Spleen (tissue), 11 donors: ENCODE results near the gene CNOT6. TPM values are rescaled to one million over a fixed set of nuclear protein-coding genes. Genes with fewer than 3 reads are reported as not detected.

ENCODE experiments used
- DNase-seq: peaks from one replicate; pipeline ENCODE4 v3.0.0-alpha.2; 2020
- H3K27ac ChIP-seq, 8 donors: fragments of 200-600 bp; sonication (generic) in 7 of 8; 1 replicate in 4 of 8; 2 replicates in 4 of 8; pipeline versions ENCODE4 v1.5.0 to v1.8.0; 2016 to 2021; ENCODE audit warnings: inconsistent platforms in 4 of 8, mild to moderate bottlenecking in 4 of 8, moderate library complexity in 1 of 8
- H3K27me3 ChIP-seq, 7 donors: fragments of 200-600 bp; sonication (generic) in 6 of 7; replicated peaks in 1 of 7; 1 replicate in 4 of 7; 2 replicates in 3 of 7; pipeline versions ENCODE4 v1.5.0 to v1.8.0; 2016 to 2021; ENCODE audit warnings: inconsistent platforms in 3 of 7, mild to moderate bottlenecking in 1 of 7
- H3K36me3 ChIP-seq, 6 donors: fragments of 200-600 bp; sonication (generic) in 5 of 6; 1 replicate in 4 of 6; 2 replicates in 2 of 6; pipeline versions ENCODE4 v1.5.0 to v1.8.0; 2016 to 2021; ENCODE audit warnings: inconsistent platforms in 2 of 6
- H3K4me1 ChIP-seq, 6 donors: fragments of 200-600 bp; sonication (generic) in 5 of 6; 1 replicate in 3 of 6; 2 replicates in 3 of 6; pipeline versions ENCODE4 v1.5.0 to v1.8.0; 2016 to 2021; ENCODE audit warnings: inconsistent platforms in 3 of 6
- H3K4me3 ChIP-seq, 8 donors: fragments of 200-600 bp; sonication (generic) in 7 of 8; 1 replicate in 4 of 8; 2 replicates in 4 of 8; pipeline versions ENCODE4 v1.5.0 to v1.8.0; 2016 to 2021; ENCODE audit warnings: inconsistent platforms in 4 of 8, mild to moderate bottlenecking in 4 of 8, moderate library complexity in 2 of 8
- H3K9me3 ChIP-seq, 8 donors: fragments of 200-600 bp; sonication (generic) in 7 of 8; 1 replicate in 4 of 8; 2 replicates in 4 of 8; pipeline versions ENCODE4 v1.5.0 to v1.8.0; 2016 to 2021; ENCODE audit warnings: inconsistent platforms in 4 of 8
- POLR2A ChIP-seq, 3 donors: fragments of 450-650 bp; IDR thresholded peaks; one replicate each; pipeline ENCODE4 v1.5.1; 2017; ENCODE audit warnings: antibody characterized with exemption in 3 of 3, mild to moderate bottlenecking in 1 of 3
- POLR2AphosphoS5 ChIP-seq, 3 donors: sonication (generic); formaldehyde crosslinking; IDR thresholded peaks; one replicate each; pipeline ENCODE4 v1.5.1; 2017; ENCODE audit warnings: antibody characterized with exemption in 3 of 3
- WGBS, 5 donors: extraction: QIAGEN DNeasy Blood & Tissue Kit in 3 of 5; methylation state at CpG; one replicate each; pipeline versions ENCODE4 v1.1.5 to v1.1.7; 2013 to 2018; 5-methylcytosine and 5-hydroxymethylcytosine counted together
- intact Hi-C: fragments of 100-400 bp; cut with DNase I; formaldehyde crosslinking; loops from one replicate; pipeline ENCODE4 v1.15.0; 2023; ENCODE audit warnings: low total_unique reads
- polyA plus RNA-seq, 3 donors: library from polyadenylated mRNA; stranded (reverse); fragments of 200-250 nt; gene quantifications; one replicate each; pipeline ENCODE4 v1.2.1, GENCODE V29; 2013
- total RNA-seq, 7 donors: library from RNA; depleted of rRNA in 3 of 7; stranded (reverse); fragments of >200 nt in 3 of 7; fragmentation: NEBNext Ultra II Directional in 4 of 7; extraction: Animal tissue kit (Norgen Biotek cat#: 25700) in 4 of 7; gene quantifications; one replicate each; pipeline versions ENCODE4 v1.1.0 to v1.2.1, GENCODE V29; 2016 to 2021
- TF ChIP-seq, protein P1 (sequence below), 11 experiments: fragments of 200-600 bp in 7 of 11; fragments of 450-650 bp in 4 of 11; sonication (generic) in 4 of 11; IDR thresholded peaks in 8 of 11; conservative IDR thresholded peaks in 3 of 11; 1 replicate in 7 of 11; 2 replicates in 4 of 11; pipeline versions ENCODE4 v1.4.0 to v1.8.0; 2016 to 2021; ENCODE audit warnings: antibody characterized with exemption in 11 of 11, inconsistent platforms in 4 of 11, mild to moderate bottlenecking in 1 of 11
- donor health status: healthy with polysubstance abuse.
- donor health status: DM: no; HTN: no; CAD: no; lungs with moderate emphysema.
- donor health status: DM: no; HTN: no; CAD: no.
- donor health status: Bipolar disorder and iron deficiency.
- donor health status: healthy.
- donor health status: DM: no; HTN: no; CAD: no.
- donor health status: DM: yes; HTN: yes; CAD: no.

Gene CNOT6
- total and polyA plus RNA-seq, 10 donors: 5.5 to 26.5 (median 21.6) TPM

GRCh38 chr5:180625125-180625790 is 131.1 kb downstream of the CNOT6 start:
- WGBS, 5 donors: 75 to 86% (median 83%) methylated on average over 9 to 10 of the region's 10 CpGs
- intact Hi-C loops: no loop called here
- TF ChIP-seq, protein P1, sequence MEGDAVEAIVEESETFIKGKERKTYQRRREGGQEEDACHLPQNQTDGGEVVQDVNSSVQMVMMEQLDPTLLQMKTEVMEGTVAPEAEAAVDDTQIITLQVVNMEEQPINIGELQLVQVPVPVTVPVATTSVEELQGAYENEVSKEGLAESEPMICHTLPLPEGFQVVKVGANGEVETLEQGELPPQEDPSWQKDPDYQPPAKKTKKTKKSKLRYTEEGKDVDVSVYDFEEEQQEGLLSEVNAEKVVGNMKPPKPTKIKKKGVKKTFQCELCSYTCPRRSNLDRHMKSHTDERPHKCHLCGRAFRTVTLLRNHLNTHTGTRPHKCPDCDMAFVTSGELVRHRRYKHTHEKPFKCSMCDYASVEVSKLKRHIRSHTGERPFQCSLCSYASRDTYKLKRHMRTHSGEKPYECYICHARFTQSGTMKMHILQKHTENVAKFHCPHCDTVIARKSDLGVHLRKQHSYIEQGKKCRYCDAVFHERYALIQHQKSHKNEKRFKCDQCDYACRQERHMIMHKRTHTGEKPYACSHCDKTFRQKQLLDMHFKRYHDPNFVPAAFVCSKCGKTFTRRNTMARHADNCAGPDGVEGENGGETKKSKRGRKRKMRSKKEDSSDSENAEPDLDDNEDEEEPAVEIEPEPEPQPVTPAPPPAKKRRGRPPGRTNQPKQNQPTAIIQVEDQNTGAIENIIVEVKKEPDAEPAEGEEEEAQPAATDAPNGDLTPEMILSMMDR (IDR thresholded peaks at IDR 0.05 in 8 of 11, conservative IDR thresholded peaks at IDR 0.05 in 3 of 11): no peak
- no peak for TF ChIP-seq POLR2AphosphoS5 (IDR thresholded peaks at IDR 0.05)
- TF ChIP-seq POLR2A (IDR thresholded peaks at IDR 0.05): no peak

DNA sequence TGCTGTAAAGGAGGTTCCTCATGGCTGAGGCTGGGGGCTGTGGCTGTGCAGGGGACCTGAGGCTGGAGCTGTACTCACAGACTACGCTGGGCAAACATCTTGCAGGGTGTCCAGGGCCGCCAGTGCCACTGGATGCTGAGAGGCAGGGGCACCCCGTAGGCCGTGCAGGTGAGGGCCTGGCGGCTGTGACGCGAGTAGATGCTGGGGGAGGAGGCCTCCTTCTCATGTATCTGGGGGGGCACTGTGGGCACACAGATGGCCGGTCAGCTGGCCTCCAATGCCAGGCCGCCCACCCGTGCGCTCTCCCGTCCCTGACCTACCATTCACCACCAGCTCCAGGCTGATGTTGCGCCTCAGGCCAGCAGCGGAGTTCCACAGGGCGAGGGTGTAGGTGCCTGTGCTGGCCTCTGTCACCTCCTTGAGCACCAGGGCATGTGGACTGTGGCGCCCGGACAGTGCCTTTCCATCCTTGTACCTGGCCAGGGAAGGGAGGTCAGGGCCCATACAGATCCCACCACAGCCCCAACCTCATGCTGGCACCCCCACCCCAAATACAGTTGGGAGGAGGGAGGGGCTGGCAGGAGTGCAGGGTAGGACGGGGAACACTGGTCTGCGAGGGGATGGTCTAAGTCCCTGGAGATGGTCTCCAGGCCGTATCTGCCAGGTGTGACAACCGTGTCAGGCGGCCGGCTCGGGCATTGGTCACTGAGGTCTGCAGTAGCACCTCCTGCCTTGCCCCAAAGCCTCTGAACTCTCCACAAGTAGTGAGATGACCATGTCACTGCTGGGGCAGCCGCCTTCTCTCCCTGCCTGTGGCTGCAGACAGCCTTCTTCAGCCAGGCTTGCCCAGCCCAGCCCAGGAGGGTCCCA is 131.8 kb downstream of the CNOT6 start:
- DNase-seq: no peak
- peaks cover 0 to 9% (median 0%) of the 10 kb centered on the region in 7 donors for H3K27me3 ChIP-seq
- no peak overlapping the region for H3K4me3 ChIP-seq
- no peak overlapping the region for H3K27ac ChIP-seq
- no peaks in the 10 kb centered on the region for H3K9me3 ChIP-seq
- intact Hi-C loops: no loop called here
- WGBS, 5 donors: 86 to 91% (median 87%) methylated on average over 16 to 25 of the region's 25 CpGs
- TF ChIP-seq, protein P1 (IDR thresholded peaks at IDR 0.05 in 8 of 11, conservative IDR thresholded peaks at IDR 0.05 in 3 of 11): no peak
- TF ChIP-seq POLR2A (IDR thresholded peaks at IDR 0.05): no peak
- no peak for TF ChIP-seq POLR2AphosphoS5 (IDR thresholded peaks at IDR 0.05)
- peaks cover 0 to 35% (median 0%) of the 10 kb centered on the region in 6 donors for H3K36me3 ChIP-seq
- peaks cover 0 to 48% (median 19%) of the 10 kb centered on the region in 6 donors for H3K4me1 ChIP-seq

More at GRCh38 chr5:180625125-180625790, 131.1 kb downstream of the CNOT6 start:
- no peak overlapping the region for H3K27ac ChIP-seq
- DNase-seq: no peak
- peaks cover 0 to 38% (median 0%) of the 10 kb centered on the region in 6 donors for H3K36me3 ChIP-seq
- peaks cover 0 to 10% (median 0%) of the 10 kb centered on the region in 7 donors for H3K27me3 ChIP-seq
- H3K9me3 ChIP-seq: no peaks in the 10 kb centered on the region
- no peak overlapping the region for H3K4me3 ChIP-seq
- H3K4me1 ChIP-seq: peaks cover 0 to 48% (median 19%) of the 10 kb centered on the region in 6 donors

DNA sequence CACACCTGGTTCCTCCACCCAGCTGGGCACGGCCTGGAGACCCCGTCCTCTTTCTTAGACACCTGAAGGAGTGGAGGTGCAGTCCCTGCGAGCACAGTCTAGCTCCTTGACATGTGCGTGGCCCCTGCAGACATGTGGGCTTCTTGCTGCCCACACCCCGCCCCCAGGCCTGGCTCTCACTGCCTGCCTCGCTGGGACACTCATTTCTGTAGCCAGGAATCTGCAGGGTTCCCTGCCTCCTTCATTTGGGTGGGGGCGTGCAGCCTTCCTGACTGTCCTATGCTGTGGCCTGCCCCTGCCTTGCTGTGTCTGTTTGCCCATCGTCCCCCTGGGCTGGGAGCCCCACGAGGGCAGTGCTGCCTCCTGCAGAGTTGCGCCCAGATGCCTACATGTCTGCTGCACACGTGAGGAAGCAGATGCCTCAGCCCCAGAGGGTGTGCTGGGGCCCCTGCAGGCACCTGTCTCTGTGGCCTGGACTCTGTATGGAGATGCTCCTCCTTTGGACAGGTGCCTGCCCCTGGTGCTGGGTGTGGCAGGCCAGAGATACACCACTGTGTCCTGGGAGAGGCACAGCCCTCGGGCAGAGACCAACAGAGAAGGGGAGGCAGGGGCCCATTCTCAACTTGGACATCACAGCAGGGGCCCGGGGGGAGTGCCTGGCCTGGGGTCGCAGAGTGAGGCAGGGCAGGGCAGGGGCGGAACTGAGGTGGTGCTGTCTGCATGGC is 132.6 kb downstream of the CNOT6 start:
- Histone ChIP-seq H3K4me3 (no peak overlapping the region), H3K9me3 (no peaks in the 10 kb centered on the region), H3K4me1 (peaks cover 0 to 49% (median 21%) of the 10 kb centered on the region in 6 donors), H3K27ac (no peak overlapping the region), H3K36me3 (peaks cover 0 to 27% (median 0%) of the 10 kb centered on the region in 6 donors), H3K27me3 (peaks cover 0 to 4% (median 0%) of the 10 kb centered on the region in 7 donors)
- TF ChIP-seq POLR2A (IDR thresholded peaks at IDR 0.05) (no peak), POLR2AphosphoS5 (IDR thresholded peaks at IDR 0.05) (no peak)
- TF ChIP-seq, protein P1 (IDR thresholded peaks at IDR 0.05 in 8 of 11, conservative IDR thresholded peaks at IDR 0.05 in 3 of 11): no peak
- DNase-seq: no peak
- intact Hi-C loops: no loop called here
- 65 to 88% (median 78%) methylated on average over 9 to 15 of the region's 15 CpGs for WGBS, 5 donors
